NK-92 treated with Interleukin-12 subunit alpha and Interleukin-12 subunit beta, amount 100 ng/mL, for 24 hours (cell line): ENCODE results near the gene CCDC183.
"Not testable (repeated sequence)": the region's sequence is repeated elsewhere in the genome, so short reads cannot be mapped to it uniquely, and the experiment has no call there.

Experiments used
- DNase-seq: peaks from one replicate; lab custom pipeline; 2025; lab: John Stamatoyannopoulos, UW

The CCDC183 gene

GRCh38 chr9:136802321-136802720, 6.2 kb downstream of the CCDC183 start:
- no peak for DNase-seq

- not testable (repeated sequence) for DNase-seq
Measured at GRCh38 chr9:136803009-136803550, 6.9 kb downstream of the CCDC183 start.

- DNase-seq = no peak
Measured at GRCh38 chr9:136803551-136804508, 7.7 kb downstream of the CCDC183 start.

GRCh38 chr9:136804509-136805206, 8.5 kb downstream of the CCDC183 start:
- no peak for DNase-seq

GRCh38 chr9:136805207-136805740, 9.1 kb downstream of the CCDC183 start:
- no peak for DNase-seq

GRCh38 chr9:136806067-136806466, 9.9 kb downstream of the CCDC183 start:
- DNase-seq = no peak

GRCh38 chr9:136806631-136807201, 10.6 kb downstream of the CCDC183 start:
- DNase-seq = no peak

GRCh38 chr9:136807281-136808074, 11.3 kb downstream of the CCDC183 start, which contains the start of gene RABL6:
TSS of gene RABL6 (plus strand) at chr9:136807948. CDS start at chr9:136808197, 249 bp downstream.
- DNase-seq = peak; percentile 58

GRCh38 chr9:136808075-136808805, 12.1 kb downstream of the CCDC183 start:
- no peak for DNase-seq

- no peak for DNase-seq
Measured at GRCh38 chr9:136808806-136809158, 12.6 kb downstream of the CCDC183 start.

GRCh38 chr9:136814725-136815421, 18.7 kb downstream of the CCDC183 start:
- no peak for DNase-seq

GRCh38 chr9:136815422-136815782, 19.3 kb downstream of the CCDC183 start:
- no peak for DNase-seq

- DNase-seq = no peak
Measured at GRCh38 chr9:136820971-136821825, 25.1 kb downstream of the CCDC183 start.

- DNase-seq = no peak
Measured at GRCh38 chr9:136821826-136822544, 25.8 kb downstream of the CCDC183 start.

GRCh38 chr9:136823136-136824046, 27.3 kb downstream of the CCDC183 start:
- DNase-seq = no peak

GRCh38 chr9:136824496-136825225, 28.5 kb downstream of the CCDC183 start:
- no peak for DNase-seq
